Fibroblast of lung (primary cell): ENCODE measurements around the gene EPB42. TPM values are rescaled to one million over a fixed set of nuclear protein-coding genes. Genes with fewer than 3 reads are reported as not detected.

Experiments
- DNase-seq, 2 donors: peaks; one replicate each; pipeline versions ENCODE4 v3.0.0 to v3.0.0-alpha.2; 2010; ENCODE audit warnings: low read depth in 2 of 2
- H2AFZ ChIP-seq: 2 replicates; pipeline ENCODE4 v1.5.1; 2012; ENCODE audit warnings: low read length, control low read depth, inconsistent platforms
- H3K27ac ChIP-seq: 2 replicates; pipeline ENCODE4 v1.5.1; 2011; ENCODE audit warnings: low read length, control low read depth; ENCODE audit not compliant: insufficient read depth
- H3K27me3 ChIP-seq: 2 replicates; pipeline ENCODE4 v1.5.1; 2011; ENCODE audit warnings: mild to moderate bottlenecking, low read length; ENCODE audit not compliant: control insufficient read depth, insufficient read depth
- H3K36me3 ChIP-seq: 2 replicates; pipeline ENCODE4 v1.5.1; 2011; ENCODE audit warnings: low read length; ENCODE audit not compliant: control insufficient read depth, insufficient read depth
- H3K4me1 ChIP-seq: 2 replicates; pipeline ENCODE4 v1.5.1; 2011; ENCODE audit warnings: low read length; ENCODE audit not compliant: control insufficient read depth, insufficient read depth; ENCODE audit errors: extremely low read depth
- H3K4me2 ChIP-seq: 2 replicates; pipeline ENCODE4 v1.5.1; 2011; ENCODE audit warnings: low read length, control low read depth; ENCODE audit not compliant: insufficient read depth; ENCODE audit errors: extremely low read depth
- H3K4me3 ChIP-seq, 4 experiments: fragments of 200-600 bp in 1 of 4; sonication (generic) in 1 of 4; replicated peaks in 1 of 4; 2 replicates each; pipeline ENCODE4 v1.5.1; 2011 to 2016; ENCODE audit warnings: low read length in 4 of 4, low read depth in 3 of 4, mild to moderate bottlenecking in 3 of 4, control low read depth in 2 of 4, inconsistent platforms in 1 of 4, mixed read lengths in 1 of 4; ENCODE audit not compliant: insufficient read depth in 1 of 4; ENCODE audit errors: control extremely low read depth in 1 of 4
- H3K79me2 ChIP-seq: 2 replicates; pipeline ENCODE4 v1.5.1; 2012; ENCODE audit warnings: mild to moderate bottlenecking, low read length, inconsistent platforms; ENCODE audit not compliant: control insufficient read depth, insufficient read depth
- H3K9ac ChIP-seq: 2 replicates; pipeline ENCODE4 v1.5.1; 2011; ENCODE audit warnings: mild to moderate bottlenecking, low read length, control low read depth; ENCODE audit not compliant: insufficient read depth
- H3K9me3 ChIP-seq: 2 replicates; pipeline ENCODE4 v1.5.1; 2012; ENCODE audit warnings: low read depth, low read length; ENCODE audit not compliant: control insufficient read depth, insufficient read depth
- H4K20me1 ChIP-seq: 2 replicates; pipeline ENCODE4 v1.5.1; 2011; ENCODE audit warnings: low read length; ENCODE audit not compliant: control insufficient read depth, insufficient read depth; ENCODE audit errors: extremely low read depth
- CTCF ChIP-seq, 2 donors: IDR thresholded peaks in 1 of 2; conservative IDR thresholded peaks in 1 of 2; 1 replicate in 1 of 2; 2 replicates in 1 of 2; pipeline ENCODE4 v1.5.1; 2011 to 2012; ENCODE audit warnings: low read length in 2 of 2, control low read depth in 1 of 2, inconsistent platforms in 1 of 2, low read depth in 1 of 2, mild to moderate bottlenecking in 1 of 2
- EZH2 ChIP-seq: IDR thresholded peaks from 2 replicates; pipeline ENCODE4 v1.5.1; 2012; ENCODE audit warnings: low read length, control low read depth, mild to moderate bottlenecking; ENCODE audit errors: missing control alignments
- polyA plus RNA-seq, 2 donors: library from polyadenylated mRNA; depleted of rRNA in 1 of 2; stranded (reverse) in 1 of 2; unstranded in 1 of 2; fragments of >200 nt; gene quantifications; 2 replicates each; pipeline ENCODE4 v1.2.1, GENCODE V29; 2011 to 2012; ENCODE audit warnings: missing spikeins in 1 of 2
- total RNA-seq: library from RNA; depleted of rRNA; stranded (reverse); fragments of >200 nt; gene quantifications from 2 replicates; pipeline ENCODE4 v1.2.1, GENCODE V29; 2014

EPB42 gene
- total and polyA plus RNA-seq, 2 donors (not counting 1 experiment from before 2014, with no cell fraction given), result not detected

- Histone ChIP-seq H3K79me2 (no peaks in the 10 kb centered on the region), H3K4me1 (no peaks in the 10 kb centered on the region), H3K27me3 (peaks cover 16% of the 10 kb centered on the region), H3K27ac (no peak overlapping the region), H3K4me2 (no peak overlapping the region), H4K20me1 (no peaks in the 10 kb centered on the region), H3K4me3 (no peak overlapping the region), H3K36me3 (no peaks in the 10 kb centered on the region), H3K9me3 (no peaks in the 10 kb centered on the region), H3K9ac (no peak overlapping the region), H2AFZ (no peak overlapping the region)
- DNase-seq, result no peak
- TF ChIP-seq CTCF (conservative IDR thresholded peaks at IDR 0.05 in 1 of 2, IDR thresholded peaks at IDR 0.05 in 1 of 2; ENCODE audit: low read depth in 1 of 2, low read length in 2 of 2) (no peak), EZH2 (no peak)
These were observed 14.7 kb upstream of the EPB42 start for GRCh38 chr15:43235536-43235935.

GRCh38 chr15:43232289-43232874 is 11.6 kb upstream of the EPB42 start:
- H3K27me3 ChIP-seq, result peaks cover 12% of the 10 kb centered on the region
- H3K9ac ChIP-seq, result no peak overlapping the region
- no peak for DNase-seq
- TF ChIP-seq CTCF (conservative IDR thresholded peaks at IDR 0.05 in 1 of 2, IDR thresholded peaks at IDR 0.05 in 1 of 2; ENCODE audit: low read depth in 1 of 2, low read length in 2 of 2), result no peak
- no peak for TF ChIP-seq EZH2
- no peaks in the 10 kb centered on the region for H4K20me1 ChIP-seq
- no peak overlapping the region for H3K27ac ChIP-seq
- H3K4me1 ChIP-seq, result no peaks in the 10 kb centered on the region
- H3K4me3 ChIP-seq, result no peak overlapping the region
- H3K79me2 ChIP-seq, result no peaks in the 10 kb centered on the region
- no peaks in the 10 kb centered on the region for H3K9me3 ChIP-seq
- no peak overlapping the region for H2AFZ ChIP-seq
- no peaks in the 10 kb centered on the region for H3K36me3 ChIP-seq
- H3K4me2 ChIP-seq, result no peak overlapping the region

GRCh38 chr15:43230640-43231115 is 9.9 kb upstream of the EPB42 start:
- TF ChIP-seq CTCF (conservative IDR thresholded peaks at IDR 0.05 in 1 of 2, IDR thresholded peaks at IDR 0.05 in 1 of 2; ENCODE audit: low read depth in 1 of 2, low read length in 2 of 2), result no peak
- TF ChIP-seq EZH2, result no peak
- no peaks in the 10 kb centered on the region for H4K20me1 ChIP-seq
- no peak overlapping the region for H3K27ac ChIP-seq
- peaks cover 12% of the 10 kb centered on the region for H3K27me3 ChIP-seq
- H3K36me3 ChIP-seq, result no peaks in the 10 kb centered on the region
- H3K4me2 ChIP-seq, result no peak overlapping the region
- no peaks in the 10 kb centered on the region for H3K79me2 ChIP-seq
- H2AFZ ChIP-seq, result no peak overlapping the region
- no peaks in the 10 kb centered on the region for H3K9me3 ChIP-seq
- H3K4me3 ChIP-seq, result no peak overlapping the region
- H3K4me1 ChIP-seq, result no peaks in the 10 kb centered on the region
- no peak overlapping the region for H3K9ac ChIP-seq
- peak in 1 of 2 donors; percentile 30 for DNase-seq
